Stimulated activated CD8-positive, alpha-beta memory T cell treated with anti-CD3 and anti-CD28 coated beads, Interleukin-7, amount 100 ng/mL, for 48 hours (primary cell): ENCODE results near the gene DNAJC4.
"Not testable (repeated sequence)": the region's sequence is repeated elsewhere in the genome, so short reads cannot be mapped to it uniquely, and the experiment has no call there.

ENCODE experiments used
- DNase-seq, 2 donors: peaks; one replicate each; pipeline ENCODE4 v3.0.0-alpha.2; 2020; ENCODE audit warnings: low read depth in 1 of 2; ENCODE audit errors: extremely low read depth in 1 of 2

Gene DNAJC4

GRCh38 chr11:64243236-64243854, 13.0 kb downstream of the DNAJC4 start:
- no peak for DNase-seq

DNA sequence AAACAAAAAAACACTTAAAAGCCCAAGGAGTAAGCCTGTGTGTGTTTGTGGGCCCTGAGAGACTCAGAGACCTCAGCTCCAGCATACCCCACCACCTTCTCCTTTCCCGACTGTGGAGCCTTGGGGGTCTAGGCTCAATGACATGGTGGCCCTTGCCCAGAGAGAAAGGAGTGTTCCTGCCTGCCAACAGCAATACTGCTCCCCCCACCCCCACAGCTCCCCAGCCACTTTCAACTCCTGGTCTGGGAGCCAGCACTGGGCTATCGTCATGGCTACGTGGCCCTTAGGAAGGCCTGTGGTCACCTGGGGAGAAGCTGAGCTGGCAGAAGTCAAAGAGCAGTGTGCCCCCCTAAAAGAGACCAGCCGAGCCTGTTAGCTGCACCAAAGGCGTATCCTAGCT, 13.8 kb downstream of the DNAJC4 start:
- no peak for DNase-seq

- no peak for DNase-seq
These were observed 14.6 kb downstream of the DNAJC4 start for GRCh38 chr11:64244966-64245365.

DNA sequence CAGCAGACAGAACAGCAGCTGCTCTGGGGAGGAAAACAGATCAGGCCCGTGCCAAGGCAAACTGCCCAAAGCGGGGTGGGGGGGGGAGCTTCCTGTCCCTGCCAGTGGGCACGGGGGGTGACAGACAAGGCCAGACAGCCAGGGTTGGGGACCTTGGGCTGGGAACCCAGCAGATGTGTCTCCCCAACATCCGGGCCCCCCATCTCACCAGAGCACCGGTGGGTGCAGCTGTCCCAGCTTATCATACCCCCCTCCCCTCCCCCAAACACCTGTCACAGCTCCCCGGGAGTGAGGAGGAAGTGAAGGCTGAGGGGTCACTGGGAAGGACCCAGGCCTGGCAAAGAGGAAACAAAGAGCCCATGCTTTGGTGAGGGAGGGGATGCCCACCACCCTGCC, 15.1 kb downstream of the DNAJC4 start:
- DNase-seq: no peak

DNA sequence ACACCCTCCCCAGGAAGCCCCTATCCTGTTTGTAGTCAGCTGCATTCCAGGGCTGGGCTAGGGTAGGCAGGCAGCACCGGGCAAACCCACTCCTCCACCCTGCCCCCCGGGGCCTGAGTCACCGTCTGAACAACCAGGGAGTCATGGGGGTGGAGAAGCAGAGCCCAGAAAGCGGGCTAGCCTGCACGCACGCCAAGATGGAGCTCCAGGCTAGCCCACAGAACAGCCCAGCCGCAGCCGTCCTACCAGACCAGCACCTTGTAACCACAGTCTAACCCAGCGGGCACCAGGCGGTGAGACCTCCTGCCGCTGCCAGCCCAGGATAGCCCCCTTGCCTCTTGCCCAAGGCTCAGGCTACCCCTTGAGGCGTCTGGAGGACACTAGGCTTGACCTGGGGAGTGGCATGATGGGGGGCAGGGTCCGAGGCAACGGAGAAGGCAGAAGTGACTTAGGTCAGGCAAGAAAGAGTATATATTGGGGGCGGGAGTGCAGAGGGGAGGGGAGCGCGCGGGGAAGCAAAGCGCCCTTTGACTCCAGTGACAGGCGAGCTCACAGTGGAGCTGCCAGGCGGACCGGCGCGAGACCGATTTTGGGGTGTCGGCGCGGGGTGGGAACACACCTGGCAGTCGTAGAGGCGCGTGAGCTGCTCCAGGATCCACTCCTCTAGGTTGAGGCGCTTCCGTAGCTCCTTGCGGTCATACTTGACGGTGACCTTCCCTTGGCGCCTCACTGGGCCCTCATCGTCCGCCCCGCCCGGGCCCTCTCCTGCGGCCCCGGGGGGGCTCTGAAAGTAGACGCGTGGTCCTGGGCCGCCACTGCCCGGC, 15.7 kb downstream of the DNAJC4 start:
- DNase-seq: peak in 1 of 2 donors; percentile 78

- DNase-seq: not testable (repeated sequence)
These were observed 16.2 kb downstream of the DNAJC4 start for GRCh38 chr11:64246621-64246870.

GRCh38 chr11:64246871-64247728, 16.8 kb downstream of the DNAJC4 start, which contains the start of gene PPP1R14B:
TSS of gene PPP1R14B (minus strand) at chr11:64246943. CDS start at chr11:64246673, 270 bp downstream.
- DNase-seq: peak in 1 of 2 donors; percentile 78

- no peak for DNase-seq
These were observed 17.6 kb downstream of the DNAJC4 start for GRCh38 chr11:64247729-64248531.

DNA sequence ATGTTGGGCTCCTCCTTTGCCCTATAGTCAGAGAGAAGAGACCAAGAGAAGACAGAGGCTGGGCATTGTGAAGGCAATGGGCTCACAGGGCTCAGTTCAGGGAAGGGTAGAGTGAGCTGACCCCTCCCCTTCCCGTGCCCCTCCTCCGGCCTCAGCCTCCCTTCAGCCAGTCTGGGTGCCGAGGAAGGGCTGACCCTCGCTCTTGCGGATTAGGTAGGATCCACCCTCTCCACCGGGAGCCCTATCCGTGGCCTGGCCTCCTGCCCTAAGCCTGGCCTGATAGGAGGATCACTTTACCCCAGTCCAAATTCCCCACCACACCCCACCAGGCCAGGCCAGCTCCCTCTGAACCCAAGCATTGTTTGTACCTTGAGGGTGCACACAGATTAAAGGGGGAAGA, 18.2 kb downstream of the DNAJC4 start:
- no peak for DNase-seq

- DNase-seq: no peak
These were observed 18.7 kb downstream of the DNAJC4 start for GRCh38 chr11:64249038-64249437.

- no peak for DNase-seq
These were observed 19.4 kb downstream of the DNAJC4 start for GRCh38 chr11:64249563-64250414.

GRCh38 chr11:64250415-64251015, 20.2 kb downstream of the DNAJC4 start:
- DNase-seq: no peak

DNA sequence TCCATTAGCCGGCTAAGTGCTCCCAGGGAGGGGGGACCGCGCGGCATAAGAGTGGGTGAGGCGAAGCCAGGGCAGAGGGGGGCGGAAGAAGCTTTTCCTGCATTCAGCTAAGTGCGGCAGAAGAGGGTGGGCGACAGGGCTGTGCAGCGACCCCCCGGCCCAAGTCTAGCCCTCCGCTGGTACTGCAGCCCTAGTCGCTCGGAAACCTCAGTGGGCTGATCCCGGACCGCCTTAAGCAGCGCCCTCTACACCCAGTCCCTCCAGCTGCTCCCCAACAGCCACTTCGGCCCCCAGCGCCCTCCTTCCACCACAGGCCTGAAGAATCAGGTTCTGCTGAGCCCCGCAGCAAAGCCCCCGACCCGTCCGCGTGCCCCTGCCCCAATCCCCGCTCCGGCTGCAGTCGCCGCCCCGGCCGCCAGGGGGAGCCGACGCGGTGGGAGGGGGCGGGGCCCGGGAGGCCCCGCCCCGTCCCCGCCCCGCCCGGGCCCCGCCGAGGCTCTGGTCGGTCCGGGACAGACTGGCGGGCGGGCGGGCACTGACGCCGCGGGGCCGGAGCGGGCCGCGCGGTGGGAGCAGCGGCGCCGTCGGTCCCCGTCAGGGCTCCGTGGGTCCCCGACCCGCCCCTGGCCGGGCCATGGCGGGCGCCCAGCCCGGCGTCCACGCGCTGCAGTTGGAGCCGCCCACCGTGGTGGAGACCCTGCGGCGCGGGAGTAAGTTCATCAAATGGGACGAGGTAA, 20.8 kb downstream of the DNAJC4 start, which contains the start of gene PLCB3:
Gene PLCB3 (plus strand): TSS at position 515 of the 737 bp plus-strand sequence. CDS start 120 bp downstream, at position 635.
- no peak for DNase-seq

- DNase-seq: no peak
These were observed 21.3 kb downstream of the DNAJC4 start for GRCh38 chr11:64251753-64252002.

- no peak for DNase-seq
These were observed 21.9 kb downstream of the DNAJC4 start for GRCh38 chr11:64252003-64252872.

GRCh38 chr11:64253043-64253442, 22.7 kb downstream of the DNAJC4 start:
- no peak for DNase-seq

GRCh38 chr11:64253481-64253880, 23.1 kb downstream of the DNAJC4 start:
- DNase-seq: no peak

GRCh38 chr11:64254326-64254725, 24.0 kb downstream of the DNAJC4 start:
- no peak for DNase-seq
